NOMO-1 (cell line): ENCODE data around the gene HAT1.

Source experiments
- DNase-seq, 2 experiments: peaks; one replicate each; lab custom pipeline; 2025; ENCODE audit not compliant: unreplicated experiment in 2 of 2; lab: John Stamatoyannopoulos, UW

HAT1 gene

GRCh38 chr2:172021074-172021931 lies 99.0 kb downstream of the HAT1 start:
- peak in 1 of 2 experiments; percentile 23 for DNase-seq

GRCh38 chr2:172021955-172022354 lies 99.7 kb downstream of the HAT1 start:
- no peak for DNase-seq

GRCh38 chr2:172031536-172031935 lies 109.3 kb downstream of the HAT1 start:
- no peak for DNase-seq
